Left lung (tissue), 10 donors: ENCODE measurements around the gene ZNF264. TPM values are rescaled to one million over a fixed set of nuclear protein-coding genes. Genes with fewer than 3 reads are reported as not detected.

Experiments
- ATAC-seq: fragments of 200-7000 bp; cut with Tn5 transposase; one replicate; pipeline ENCODE4 v1.9.1; 2020; ENCODE audit warnings: moderate library complexity
- DNase-seq, 4 donors: peaks; one replicate each; pipeline ENCODE4 v3.0.0-alpha.2; 2013 to 2020
- H3K27ac ChIP-seq, 2 donors: fragments of 200-600 bp; sonication (generic) in 1 of 2; one replicate each; pipeline versions ENCODE4 v1.5.0 to v1.8.0; 2020 to 2021
- H3K27me3 ChIP-seq, 2 donors: fragments of 200-600 bp; sonication (generic) in 1 of 2; one replicate each; pipeline versions ENCODE4 v1.5.0 to v1.8.0; 2020 to 2021
- H3K36me3 ChIP-seq, 2 donors: fragments of 200-600 bp; sonication (generic) in 1 of 2; one replicate each; pipeline versions ENCODE4 v1.5.0 to v1.8.0; 2020 to 2021
- H3K4me1 ChIP-seq, 2 donors: fragments of 200-600 bp; one replicate each; pipeline ENCODE4 v1.8.0; 2021
- H3K4me3 ChIP-seq, 2 donors: fragments of 200-600 bp; sonication (generic) in 1 of 2; one replicate each; pipeline versions ENCODE4 v1.5.0 to v1.8.0; 2020 to 2021; ENCODE audit warnings: mild to moderate bottlenecking in 1 of 2
- H3K9me3 ChIP-seq, 2 donors: fragments of 200-600 bp; sonication (generic) in 1 of 2; one replicate each; pipeline versions ENCODE4 v1.5.0 to v1.8.0; 2020 to 2021
- CTCF ChIP-seq, 2 donors: fragments of 200-600 bp; sonication (generic) in 1 of 2; IDR thresholded peaks; one replicate each; pipeline versions ENCODE4 v1.5.0 to v1.8.0; 2021; ENCODE audit warnings: antibody characterized with exemption in 2 of 2
- intact Hi-C, 2 donors: fragments of 100-400 bp; cut with DNase I; formaldehyde crosslinking; loops; one replicate each; pipeline versions ENCODE4 v1.11.2 to v1.14.2; 2022
- polyA plus RNA-seq, 6 donors: library from polyadenylated mRNA; unstranded; fragments of 120-200 nt; gene quantifications; one replicate each; pipeline ENCODE4 v1.2.1, GENCODE V29; 2013; ENCODE audit not compliant: insufficient read length in 6 of 6
- total RNA-seq, 2 donors: library from RNA; stranded (reverse); fragmentation: NEBNext Ultra II Directional; extraction: Animal tissue kit (Norgen Biotek cat#: 25700); gene quantifications; one replicate each; pipeline ENCODE4 v1.2.1, GENCODE V29; 2021
- donor health status: DM: no; HTN: yes; CAD: no.
- donor health status: DM: no; HTN: no; CAD: no.

Gene ZNF264
- total and polyA plus RNA-seq, 8 donors: 18.1 to 38.7 (median 24.0) TPM

- intact Hi-C loops: no loop called here
- Histone ChIP-seq H3K4me3 (no peak overlapping the region), H3K27me3 (no peaks in the 10 kb centered on the region), H3K4me1 (no peaks in the 10 kb centered on the region), H3K36me3 (no peaks in the 10 kb centered on the region), H3K27ac (no peak overlapping the region), H3K9me3 (peaks cover 0 to 10% of the 10 kb centered on the region in 2 donors)
- no peak for DNase-seq
- no peak for ATAC-seq
- TF ChIP-seq CTCF (IDR thresholded peaks at IDR 0.05): no peak
Measured at GRCh38 chr19:57165846-57166245, 25.5 kb upstream of the ZNF264 start.

DNA sequence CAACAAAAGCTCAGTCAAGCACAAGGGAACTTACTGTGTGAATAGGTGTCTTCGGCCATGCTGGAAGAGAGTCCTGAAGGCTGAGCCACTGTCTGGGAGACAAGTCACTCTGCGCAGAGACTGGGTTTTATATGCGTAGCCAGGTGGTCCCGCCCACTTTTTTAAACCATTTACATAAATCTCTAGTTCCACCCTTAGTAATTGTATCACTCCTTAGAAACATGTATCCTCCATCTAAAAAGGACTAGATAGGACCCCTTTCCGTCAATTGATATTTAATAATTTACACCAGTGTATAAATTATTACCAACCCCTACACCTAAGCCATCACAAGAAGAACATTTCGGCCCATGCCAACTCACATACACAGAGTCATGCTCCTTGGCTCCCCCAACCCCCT lies 23.9 kb upstream of the ZNF264 start, which contains the start of gene DUXA:
Gene DUXA (minus strand): TSS at position 101 of the 400 bp plus-strand sequence. CDS start 42 bp downstream, at position 59.
- no peak for ATAC-seq
- H3K4me3 ChIP-seq: no peak within 1 kb of the TSS
- H3K36me3 ChIP-seq: no peaks in the 10 kb centered on the region
- H3K27me3 ChIP-seq: no peaks in the 10 kb centered on the region
- H3K27ac ChIP-seq: no peak within 1 kb of the TSS
- intact Hi-C loops: no loop called here
- no peak for DNase-seq
- H3K4me1 ChIP-seq: peaks cover 0 to under 1% of the 10 kb centered on the region in 2 donors
- peaks cover 0 to 8% of the 10 kb centered on the region in 2 donors for H3K9me3 ChIP-seq
- TF ChIP-seq CTCF (IDR thresholded peaks at IDR 0.05): no peak

- no peak for TF ChIP-seq CTCF (IDR thresholded peaks at IDR 0.05)
- no peaks in the 10 kb centered on the region for H3K36me3 ChIP-seq
- H3K4me1 ChIP-seq: peaks cover 0 to 8% of the 10 kb centered on the region in 2 donors
- intact Hi-C loops: no loop called here
- peak in 3 of 4 donors; percentile 8 to 42 (median 26) for DNase-seq
- peaks cover 0 to 14% of the 10 kb centered on the region in 2 donors for H3K9me3 ChIP-seq
- ATAC-seq: peak; percentile 68
- H3K27ac ChIP-seq: peak overlapping the region in 1 of 2 donors; percentile 50
- H3K27me3 ChIP-seq: no peaks in the 10 kb centered on the region
- peak overlapping the region; percentile 22 to 29 for H3K4me3 ChIP-seq
Measured at GRCh38 chr19:57171551-57172081, 19.7 kb upstream of the ZNF264 start.

GRCh38 chr19:57190301-57190700 lies 999 bp upstream of the ZNF264 start:
- no peak for ATAC-seq
- peaks cover 15 to 28% of the 10 kb centered on the region in 2 donors for H3K4me1 ChIP-seq
- intact Hi-C loops: no loop called here
- H3K36me3 ChIP-seq: peaks cover 0 to 21% of the 10 kb centered on the region in 2 donors
- H3K27me3 ChIP-seq: no peaks in the 10 kb centered on the region
- TF ChIP-seq CTCF (IDR thresholded peaks at IDR 0.05): no peak
- no peak for DNase-seq
- peaks cover 0 to 20% of the 10 kb centered on the region in 2 donors for H3K9me3 ChIP-seq
- no peak overlapping the region for H3K4me3 ChIP-seq
- no peak overlapping the region for H3K27ac ChIP-seq

DNA sequence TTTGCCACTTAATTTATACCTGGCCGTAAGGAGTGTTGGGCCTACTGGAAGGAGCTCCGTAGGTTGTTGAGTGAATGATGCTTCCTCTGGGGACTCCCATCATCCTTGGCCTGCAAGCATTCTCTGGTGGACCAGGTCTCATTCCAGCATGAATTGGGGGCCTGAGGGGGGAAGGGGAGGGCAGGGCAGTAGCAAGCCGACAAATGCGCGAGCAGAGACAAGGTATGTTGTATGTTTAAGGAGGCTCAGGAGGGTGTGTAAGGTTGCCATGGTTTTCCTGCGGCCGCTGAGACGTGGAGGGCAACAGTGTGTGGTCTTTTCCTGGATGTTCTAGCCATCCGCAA lies 749 bp downstream of the ZNF264 start:
- intact Hi-C loops: no loop called here
- Histone ChIP-seq H3K4me1 (peaks cover 15 to 28% of the 10 kb centered on the region in 2 donors), H3K27me3 (no peaks in the 10 kb centered on the region), H3K27ac (peak overlapping the region; percentile 88 to 92), H3K4me3 (peak overlapping the region; percentile 90 to 96), H3K36me3 (peaks cover 0 to 39% of the 10 kb centered on the region in 2 donors), H3K9me3 (peaks cover 0 to 17% of the 10 kb centered on the region in 2 donors)
- ATAC-seq (peak; percentile 9), DNase-seq (peak in 2 of 4 donors; percentile 8 to 12)
- no peak for TF ChIP-seq CTCF (IDR thresholded peaks at IDR 0.05)
